Measurements from ENCODE around the gene MSI2.

DNA sequence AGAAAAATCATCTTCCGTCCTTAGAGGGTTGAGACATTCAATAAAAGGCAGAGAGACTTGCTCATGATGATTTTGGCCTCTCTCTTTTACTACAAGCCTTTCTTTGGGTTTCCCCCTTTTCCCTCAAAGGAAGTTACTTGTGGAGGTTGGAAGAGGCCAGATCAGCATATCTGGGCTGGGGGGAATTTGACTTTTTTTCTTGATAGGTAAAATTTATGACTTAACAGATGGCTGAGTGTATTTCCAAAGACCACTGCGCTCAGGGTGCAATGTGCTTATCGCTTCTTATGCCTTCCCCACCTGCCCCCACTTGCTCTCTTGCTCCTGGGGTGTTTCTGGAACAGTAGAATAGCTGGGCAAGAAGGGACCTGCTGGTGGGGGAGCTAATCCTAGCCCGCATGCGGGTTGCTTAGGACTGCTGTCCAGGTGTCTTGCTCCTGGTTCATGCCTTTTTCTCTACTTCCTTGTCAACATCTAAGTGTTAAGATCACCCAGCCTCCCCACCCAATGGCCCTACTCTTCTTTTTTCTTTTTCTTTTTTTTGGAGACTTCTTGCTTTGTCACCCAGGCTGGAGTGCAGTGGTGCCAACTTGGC, 131.9 kb downstream of the MSI2 start:
- no peak for TF ChIP-seq ARNT (IDR thresholded peaks at IDR 0.05)
- TF ChIP-seq FOXM1 (IDR thresholded peaks at IDR 0.05; ENCODE audit: borderline replicate concordance) = no peak
- no peak for TF ChIP-seq L3MBTL2 (conservative IDR thresholded peaks at IDR 0.05)
- TF ChIP-seq FOXK2 (IDR thresholded peaks at IDR 0.05) = no peak
- no peak for TF ChIP-seq BHLHE40 (IDR thresholded peaks at IDR 0.05; ENCODE audit: borderline replicate concordance)
- TF ChIP-seq NFRKB (IDR thresholded peaks at IDR 0.05) = no peak
- TF ChIP-seq PKNOX1 (IDR thresholded peaks at IDR 0.05) = no peak
- TF ChIP-seq FOXA1 (IDR thresholded peaks at IDR 0.05) = no peak
- TF ChIP-seq LEF1 (IDR thresholded peaks at IDR 0.05; ENCODE audit: borderline replicate concordance) = no peak
- no peak for TF ChIP-seq SUZ12 (IDR thresholded peaks at IDR 0.05)
- TF ChIP-seq TARDBP (IDR thresholded peaks at IDR 0.05) = no peak

Measured in HEK293T (cell line).